ENCODE data around the gene TCP11X2. TPM values are rescaled to one million over a fixed set of nuclear protein-coding genes. Genes with fewer than 3 reads are reported as not detected.
"Not testable (repeated sequence)": the region's sequence is repeated elsewhere in the genome, so short reads cannot be mapped to it uniquely, and the experiment has no call there.

Gene TCP11X2
- total RNA-seq, 3 donors from 2014 or later = not detected

DNA sequence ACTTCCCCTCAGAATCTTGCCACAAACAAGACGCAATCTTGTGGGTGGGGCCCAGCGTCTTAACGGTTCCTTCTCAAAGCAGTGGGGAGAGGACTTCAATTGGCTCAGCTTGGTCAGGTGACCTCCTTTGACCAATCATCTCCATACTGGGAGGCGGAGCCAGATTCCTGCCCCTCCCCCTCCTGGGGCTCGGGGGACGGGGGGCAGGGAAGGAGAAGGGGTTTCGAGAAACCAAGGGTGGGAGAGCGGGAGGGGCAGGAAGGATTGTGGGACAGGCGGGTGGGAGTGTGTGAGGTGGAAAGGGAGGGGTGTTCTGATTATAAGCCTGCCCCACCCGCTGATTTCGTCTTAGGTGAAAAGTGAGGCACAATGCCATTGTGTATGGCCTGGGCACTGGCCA is 31.7 kb downstream of the TCP11X2 start, which contains the start of gene NXF2B:
Gene NXF2B, minus strand, starts transcription at position 101 of the 400 bp plus-strand sequence. CDS start 59,972 bp downstream, outside the sequence.
- H3K4me1 ChIP-seq (ENCODE audit: low read depth); intact Hi-C loops (cut with DNase I, micrococcal nuclease); H3K4me3 ChIP-seq; H3K36me3 ChIP-seq (ENCODE audit: low read depth); DNase-seq; ATAC-seq; H3K9me3 ChIP-seq: not testable (repeated sequence)

DNA sequence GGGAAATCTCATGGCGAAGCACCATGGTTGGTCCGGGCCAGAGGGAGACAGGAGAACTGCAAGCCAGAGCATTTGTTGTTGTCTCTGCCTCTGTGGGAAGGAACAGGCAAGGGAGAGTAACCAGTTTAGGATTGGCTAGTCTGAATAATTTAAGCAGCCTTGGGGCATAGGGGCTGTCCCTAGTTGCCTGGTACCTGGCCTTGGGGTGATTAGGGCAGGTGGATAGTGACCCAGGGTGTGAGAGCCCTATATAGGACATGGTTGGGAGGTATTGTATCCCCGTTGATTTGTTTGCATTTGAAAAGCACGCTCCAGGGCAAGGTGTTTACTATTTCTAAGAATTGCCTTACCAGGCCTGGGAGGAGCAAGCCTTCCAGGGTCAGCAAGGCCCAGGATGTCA is 57.1 kb downstream of the TCP11X2 start:
- H3K36me3 ChIP-seq (ENCODE audit: low read depth); ATAC-seq; intact Hi-C loops (cut with DNase I, micrococcal nuclease); DNase-seq; H3K4me3 ChIP-seq; H3K4me1 ChIP-seq (ENCODE audit: low read depth); H3K9me3 ChIP-seq: not testable (repeated sequence)

Other genes starting within 250 kb of the TCP11X2 start
- not detected for gene NXF2, start 224.6 kb downstream of the TCP11X2 start, total RNA-seq
- gene NXF2B, start 31.8 kb downstream of the TCP11X2 start, total RNA-seq = not detected
- under 1 TPM in 1 of 3 donors, not detected in 2; 0.47 TPM for gene TMSB15A, start 44.9 kb upstream of the TCP11X2 start, total RNA-seq
- gene ARMCX5, start 127.7 kb upstream of the TCP11X2 start, total RNA-seq = 10 to 100 TPM in 2 of 3 donors, 1 to 10 TPM in 1; 5.5 to 13.9 (median 13.1) TPM
- 10 to 100 TPM in 1 of 3 donors, 1 to 10 TPM in 2; 3.4 to 29.6 (median 3.7) TPM for gene GPRASP1, start 179.7 kb upstream of the TCP11X2 start, total RNA-seq
- 10 to 100 TPM in 1 of 3 donors, 1 to 10 TPM in 2; 2.2 to 11.4 (median 2.8) TPM for gene GPRASP2, start 240.6 kb upstream of the TCP11X2 start, total RNA-seq
- gene GPRASP3, start 248.9 kb upstream of the TCP11X2 start, total RNA-seq = 10 to 100 TPM in 1 of 3 donors, 1 to 10 TPM in 2; 1.4 to 11.4 (median 2.2) TPM

Data from mucosa of descending colon (tissue), 3 donors.